ENCODE results near the gene GPC5. TPM values are rescaled to one million over a fixed set of nuclear protein-coding genes. Genes with fewer than 3 reads are reported as not detected.

Gene GPC5
- total RNA-seq, 1 experiment from 2014 or later, result 0.15 TPM

DNA sequence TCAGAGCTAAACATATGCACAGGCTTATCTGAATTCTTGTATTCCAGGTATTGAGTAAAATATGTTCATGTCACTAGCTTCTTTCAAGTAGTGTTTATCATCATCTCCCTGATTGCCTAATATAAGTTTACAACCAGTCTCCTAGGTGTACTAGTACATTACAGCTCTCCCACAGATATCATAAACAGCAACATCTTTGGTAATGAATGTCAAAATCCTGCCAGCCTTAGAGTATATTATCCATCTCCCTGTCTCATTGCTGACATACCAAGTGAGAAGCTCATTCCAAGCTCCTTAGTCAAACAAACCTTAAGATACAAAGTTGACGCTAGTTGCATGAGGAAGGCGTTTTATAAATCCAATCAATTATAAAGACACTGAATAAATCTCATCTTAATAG lies 1139.0 kb downstream of the GPC5 start:
- no peak overlapping the region for H4K8ac ChIP-seq (replicated peaks; ENCODE audit: insufficient read length, low read depth, low read length)
- H2BK15ac ChIP-seq (ENCODE audit: low read depth, low read length), result no peak overlapping the region
- no peaks in the 10 kb centered on the region for H3K4me1 ChIP-seq (ENCODE audit: insufficient read depth, low read length)
- no peak overlapping the region for H3K4ac ChIP-seq (ENCODE audit: low read depth, low read length)
- H4K5ac ChIP-seq (ENCODE audit: insufficient read length, low read depth, low read length), result no peak overlapping the region
- no peak overlapping the region for H2BK120ac ChIP-seq (ENCODE audit: low read depth, low read length, poor library complexity, severe bottlenecking)
- H3K4me1 Mint-ChIP-seq, result peaks cover 0 to 2% of the 10 kb centered on the region in 2 experiments; a peak in 1 of 4 replicates
- no peak overlapping the region for H3K27ac Mint-ChIP-seq
- no peak for DNase-seq
- no peaks in the 10 kb centered on the region for H4K20me1 ChIP-seq (ENCODE audit: control insufficient read depth, insufficient read depth, insufficient read length)
- no peak overlapping the region for H4K91ac ChIP-seq (ENCODE audit: insufficient read length, low read depth, low read length)
- no peak overlapping the region for H3K56ac ChIP-seq (ENCODE audit: insufficient read length, low read depth, low read length)
- H3K23me2 ChIP-seq (ENCODE audit: insufficient read length, low read depth, low read length, poor library complexity, severe bottlenecking), result no peaks in the 10 kb centered on the region
- H3K27me3 ChIP-seq (ENCODE audit: insufficient read depth, low read length), result no peaks in the 10 kb centered on the region
- H3K9me3 ChIP-seq (ENCODE audit: control insufficient read depth, low read depth, low read length), result no peaks in the 10 kb centered on the region
- no peak overlapping the region for H3K4me2 ChIP-seq (ENCODE audit: insufficient read depth, insufficient read length, low read length)
- H3K27ac ChIP-seq (ENCODE audit: insufficient read length, low read depth, low read length), result no peak overlapping the region
- no peak overlapping the region for H2BK12ac ChIP-seq (ENCODE audit: insufficient read length, low read depth, low read length)
- H2BK20ac ChIP-seq (ENCODE audit: low read depth, low read length, poor library complexity, severe bottlenecking), result no peak overlapping the region
- no CpG with 5 or more reads among the region's 2 CpGs for WGBS (ENCODE audit: extremely low coverage, insufficient read length, low lambda C conversion rate)
- no peak overlapping the region for H3K14ac ChIP-seq (ENCODE audit: insufficient read depth, low read length)
- H2AK5ac ChIP-seq (ENCODE audit: insufficient read length, low read length), result no peak overlapping the region
- H3T11ph ChIP-seq (ENCODE audit: low read length), result no peak overlapping the region
- H3K9ac ChIP-seq (ENCODE audit: extremely low read depth, insufficient read length, low read length), result no peak overlapping the region
- H3K9me3 Mint-ChIP-seq, result peaks cover 0 to 3% of the 10 kb centered on the region in 2 experiments; a peak in 1 of 5 replicates
- H3K23ac ChIP-seq (ENCODE audit: insufficient read length, low read depth, low read length), result no peak overlapping the region
- no peak overlapping the region for H3K4me3 Mint-ChIP-seq
- H3K27me3 Mint-ChIP-seq (ENCODE audit: low read depth), result no peaks in the 10 kb centered on the region; the same call in 1 of the 2 replicates
- TF ChIP-seq, protein P1, sequence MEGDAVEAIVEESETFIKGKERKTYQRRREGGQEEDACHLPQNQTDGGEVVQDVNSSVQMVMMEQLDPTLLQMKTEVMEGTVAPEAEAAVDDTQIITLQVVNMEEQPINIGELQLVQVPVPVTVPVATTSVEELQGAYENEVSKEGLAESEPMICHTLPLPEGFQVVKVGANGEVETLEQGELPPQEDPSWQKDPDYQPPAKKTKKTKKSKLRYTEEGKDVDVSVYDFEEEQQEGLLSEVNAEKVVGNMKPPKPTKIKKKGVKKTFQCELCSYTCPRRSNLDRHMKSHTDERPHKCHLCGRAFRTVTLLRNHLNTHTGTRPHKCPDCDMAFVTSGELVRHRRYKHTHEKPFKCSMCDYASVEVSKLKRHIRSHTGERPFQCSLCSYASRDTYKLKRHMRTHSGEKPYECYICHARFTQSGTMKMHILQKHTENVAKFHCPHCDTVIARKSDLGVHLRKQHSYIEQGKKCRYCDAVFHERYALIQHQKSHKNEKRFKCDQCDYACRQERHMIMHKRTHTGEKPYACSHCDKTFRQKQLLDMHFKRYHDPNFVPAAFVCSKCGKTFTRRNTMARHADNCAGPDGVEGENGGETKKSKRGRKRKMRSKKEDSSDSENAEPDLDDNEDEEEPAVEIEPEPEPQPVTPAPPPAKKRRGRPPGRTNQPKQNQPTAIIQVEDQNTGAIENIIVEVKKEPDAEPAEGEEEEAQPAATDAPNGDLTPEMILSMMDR (conservative IDR thresholded peaks at IDR 0.05), result no peak
- H2AFZ ChIP-seq (ENCODE audit: low read length), result no peak overlapping the region
- no peaks in the 10 kb centered on the region for H3K36me3 Mint-ChIP-seq (ENCODE audit: insufficient read depth in 1 of 3, low read depth in 3 of 3)
- no peak overlapping the region for H2BK5ac ChIP-seq (ENCODE audit: insufficient read length, low read length)
- H3K79me1 ChIP-seq (ENCODE audit: insufficient read depth, low read depth, low read length, poor library complexity, severe bottlenecking), result no peaks in the 10 kb centered on the region
- H3K18ac ChIP-seq (ENCODE audit: insufficient read length, low read depth, low read length), result no peak overlapping the region
- no peaks in the 10 kb centered on the region for H3K79me2 ChIP-seq (ENCODE audit: insufficient read depth, low read length)

All from H9 (cell line).